Pancreas (tissue), 10 donors: ENCODE measurements around the gene PPFIBP2. TPM values are rescaled to one million over a fixed set of nuclear protein-coding genes. Genes with fewer than 3 reads are reported as not detected.

Source experiments
- ATAC-seq, 4 donors: fragments of 200-7000 bp; cut with Tn5 transposase; one replicate each; pipeline versions ENCODE4 v1.8.0 to v1.9.1; 2020; ENCODE audit warnings: mild to moderate bottlenecking in 4 of 4, moderate library complexity in 4 of 4
- DNase-seq, 6 donors: peaks; one replicate each; pipeline ENCODE4 v3.0.0-alpha.2; 2020
- FAIRE-seq: peaks from 2 replicates; lab custom pipeline; 2012; peaks lifted over from hg19 to GRCh38; lab: Jason Lieb, UNC
- H3K27ac ChIP-seq, 4 donors: fragments of 200-600 bp; sonication (generic); 1 replicate in 3 of 4; 2 replicates in 1 of 4; pipeline versions ENCODE4 v1.5.0 to v1.8.0; 2020
- H3K27me3 ChIP-seq, 4 donors: fragments of 200-600 bp; one replicate each; pipeline ENCODE4 v1.8.0; 2021
- H3K36me3 ChIP-seq, 3 donors: fragments of 200-600 bp; sonication (generic) in 1 of 3; one replicate each; pipeline versions ENCODE4 v1.5.0 to v1.8.0; 2020 to 2021
- H3K4me1 ChIP-seq, 3 donors: fragments of 200-600 bp; one replicate each; pipeline ENCODE4 v1.8.0; 2021
- H3K4me3 ChIP-seq, 4 donors: fragments of 200-600 bp; sonication (generic) in 2 of 4; one replicate each; pipeline versions ENCODE4 v1.5.0 to v1.8.0; 2020 to 2021
- H3K9me3 ChIP-seq, 4 donors: fragments of 200-600 bp; one replicate each; pipeline ENCODE4 v1.8.0; 2021
- CTCF ChIP-seq, 4 donors: fragments of 200-600 bp; sonication (generic) in 3 of 4; IDR thresholded peaks; one replicate each; pipeline versions ENCODE4 v1.5.0 to v1.8.0; 2021; ENCODE audit warnings: antibody characterized with exemption in 4 of 4
- WGBS, 2 donors: extraction: QIAGEN DNeasy Blood & Tissue Kit; methylation state at CpG; one replicate each; pipeline ENCODE4 v1.1.7; 2013; 5-methylcytosine and 5-hydroxymethylcytosine counted together
- intact Hi-C, 3 donors: fragments of 100-400 bp; cut with DNase I; formaldehyde crosslinking; loops; one replicate each; pipeline versions ENCODE4 v1.11.1 to v1.14.2; 2022
- polyA plus RNA-seq, 2 donors: library from polyadenylated mRNA; stranded (reverse); fragments of 200-250 nt; gene quantifications; one replicate each; pipeline ENCODE4 v1.2.3, GENCODE V29; 2013
- total RNA-seq, 6 donors: library from RNA; stranded (reverse); fragmentation: NEBNext Ultra II Directional in 4 of 6; extraction: Animal tissue kit (Norgen Biotek cat#: 25700) in 4 of 6; gene quantifications; one replicate each; pipeline versions ENCODE4 v1.2.1 to v1.2.4, GENCODE V29; 2021 to 2023
- donor health status: healthy with polysubstance abuse.
- donor health status: DM: no; HTN: no; CAD: no; lungs with moderate emphysema.
- donor health status: DM: no; HTN: no; CAD: no.
- donor health status: control.
- donor health status: control.
- donor health status: Bipolar disorder and iron deficiency.
- donor health status: DM: yes; HTN: yes; CAD: no.
- donor health status: DM: no; HTN: no; CAD: no.
- donor health status: DM: no; HTN: no; CAD: no.
- donor health status: DM: yes; HTN: yes; CAD: no.

Gene PPFIBP2
- total and polyA plus RNA-seq, 8 donors = 8.0 to 24.7 (median 11.4) TPM

- Histone ChIP-seq H3K4me1 (no peaks in the 10 kb centered on the region), H3K27ac (no peak overlapping the region), H3K4me3 (no peak overlapping the region), H3K9me3 (no peaks in the 10 kb centered on the region), H3K27me3 (no peaks in the 10 kb centered on the region), H3K36me3 (no peaks in the 10 kb centered on the region)
- 94 to 97% methylated on average over 4 of the region's 4 CpGs for whole genome bisulfite sequencing, 2 donors
- FAIRE-seq (no peak), DNase-seq (no peak), ATAC-seq (no peak)
- intact Hi-C loops = no loop called here
- no peak for TF ChIP-seq CTCF (IDR thresholded peaks at IDR 0.05)
These were observed 31.8 kb downstream of the PPFIBP2 start for GRCh38 chr11:7545611-7546010.

GRCh38 chr11:7546324-7546791, 32.6 kb downstream of the PPFIBP2 start:
- H3K9me3 ChIP-seq = no peaks in the 10 kb centered on the region
- no peaks in the 10 kb centered on the region for H3K36me3 ChIP-seq
- no peak for FAIRE-seq
- intact Hi-C loops = no loop called here
- TF ChIP-seq CTCF (IDR thresholded peaks at IDR 0.05) = no peak
- 94 to 98% methylated on average over 3 of the region's 3 CpGs for WGBS, 2 donors
- no peak overlapping the region for H3K27ac ChIP-seq
- no peak overlapping the region for H3K4me3 ChIP-seq
- DNase-seq = no peak
- ATAC-seq = no peak
- no peaks in the 10 kb centered on the region for H3K27me3 ChIP-seq
- H3K4me1 ChIP-seq = no peaks in the 10 kb centered on the region

- H3K27ac ChIP-seq = no peak overlapping the region
- H3K4me3 ChIP-seq = no peak overlapping the region
- 70 to 82% methylated on average over 4 of the region's 4 CpGs for WGBS, 2 donors
- no peaks in the 10 kb centered on the region for H3K27me3 ChIP-seq
- no peaks in the 10 kb centered on the region for H3K4me1 ChIP-seq
- intact Hi-C loops = no loop called here
- no peaks in the 10 kb centered on the region for H3K9me3 ChIP-seq
- ATAC-seq (no peak), DNase-seq (no peak), FAIRE-seq (no peak)
- no peaks in the 10 kb centered on the region for H3K36me3 ChIP-seq
- TF ChIP-seq CTCF (IDR thresholded peaks at IDR 0.05) = no peak
These were observed 33.9 kb downstream of the PPFIBP2 start for GRCh38 chr11:7547687-7548086.

- DNase-seq (peak in 2 of 6 donors; percentile 42 to 66), ATAC-seq (peak in 3 of 4 donors; percentile 76 to 90 (median 76)), FAIRE-seq (no peak)
- peak in 2 of 4 donors; percentile 20 to 24 for TF ChIP-seq CTCF (IDR thresholded peaks at IDR 0.05)
- no peaks in the 10 kb centered on the region for H3K4me1 ChIP-seq
- H3K27ac ChIP-seq = no peak overlapping the region
- WGBS, 2 donors = 54 to 62% methylated on average over 7 of the region's 7 CpGs
- H3K9me3 ChIP-seq = no peaks in the 10 kb centered on the region
- intact Hi-C loops = no loop called here
- no peaks in the 10 kb centered on the region for H3K36me3 ChIP-seq
- no peak overlapping the region for H3K4me3 ChIP-seq
- no peaks in the 10 kb centered on the region for H3K27me3 ChIP-seq
These were observed 35.0 kb downstream of the PPFIBP2 start for GRCh38 chr11:7548659-7549274.

GRCh38 chr11:7549681-7550080, 35.9 kb downstream of the PPFIBP2 start:
- intact Hi-C loops = no loop called here
- no peaks in the 10 kb centered on the region for H3K9me3 ChIP-seq
- H3K4me1 ChIP-seq = no peaks in the 10 kb centered on the region
- no peak for ATAC-seq
- FAIRE-seq = no peak
- no peaks in the 10 kb centered on the region for H3K36me3 ChIP-seq
- H3K4me3 ChIP-seq = no peak overlapping the region
- H3K27ac ChIP-seq = no peak overlapping the region
- no peaks in the 10 kb centered on the region for H3K27me3 ChIP-seq
- WGBS, 2 donors = 80 to 81% methylated on average over 4 of the region's 4 CpGs
- DNase-seq = no peak
- no peak for TF ChIP-seq CTCF (IDR thresholded peaks at IDR 0.05)
